Measurements from ENCODE around the gene CMTM6. TPM values are rescaled to one million over a fixed set of nuclear protein-coding genes. Genes with fewer than 3 reads are reported as not detected.
"Not testable (repeated sequence)": the region's sequence is repeated elsewhere in the genome, so short reads cannot be mapped to it uniquely, and the experiment has no call there.

The CMTM6 gene
- total RNA-seq, 1 experiment from 2014 or later, result 100 TPM

- no peak for DNase-seq (ENCODE audit: low spot score)
Observed at GRCh38 chr3:32447865-32448400, 54.7 kb downstream of the CMTM6 start.

GRCh38 chr3:32443478-32443877 lies 59.2 kb downstream of the CMTM6 start:
- peak; percentile 73 for DNase-seq (ENCODE audit: low spot score)

- no peak for DNase-seq (ENCODE audit: low spot score)
Observed at GRCh38 chr3:32442766-32443165, 59.9 kb downstream of the CMTM6 start.

GRCh38 chr3:32440611-32441350 lies 61.9 kb downstream of the CMTM6 start:
- DNase-seq (ENCODE audit: low spot score), result no peak

GRCh38 chr3:32439421-32439820 lies 63.2 kb downstream of the CMTM6 start:
- not testable (repeated sequence) for DNase-seq (ENCODE audit: low spot score)

- DNase-seq (ENCODE audit: low spot score), result no peak
Observed at GRCh38 chr3:32438596-32439344, 63.9 kb downstream of the CMTM6 start.

- DNase-seq (ENCODE audit: low spot score), result no peak
Observed at GRCh38 chr3:32437896-32438295, 64.8 kb downstream of the CMTM6 start.

GRCh38 chr3:32436816-32437189 lies 65.8 kb downstream of the CMTM6 start:
- no peak for DNase-seq (ENCODE audit: low spot score)

GRCh38 chr3:32435911-32436815 lies 66.5 kb downstream of the CMTM6 start:
- no peak for DNase-seq (ENCODE audit: low spot score)

- no peak for DNase-seq (ENCODE audit: low spot score)
Observed at GRCh38 chr3:32434206-32434605, 68.4 kb downstream of the CMTM6 start.

- DNase-seq (ENCODE audit: low spot score), result no peak
Observed at GRCh38 chr3:32432711-32433530, 69.7 kb downstream of the CMTM6 start.

GRCh38 chr3:32432045-32432710 lies 70.5 kb downstream of the CMTM6 start:
- DNase-seq (ENCODE audit: low spot score), result no peak

GRCh38 chr3:32431481-32431880 lies 71.2 kb downstream of the CMTM6 start:
- no peak for DNase-seq (ENCODE audit: low spot score)

Other genes starting within 250 kb of the CMTM6 start
- 8.5 and 13.9 TPM in 2 replicates for gene CMTM7, start 111.0 kb downstream of the CMTM6 start, total RNA-seq (2014; rRNA removed; shearing (Covaris generic))
- 77.6 and 104 TPM in 2 replicates for gene DYNC1LI1, start 68.0 kb upstream of the CMTM6 start, total RNA-seq (2014; rRNA removed; shearing (Covaris generic))
- gene CNOT10, start 182.3 kb upstream of the CMTM6 start, total RNA-seq (2014; rRNA removed; shearing (Covaris generic)), result 34.4 and 44.8 TPM in 2 replicates